ENCODE data around the gene ALLC.

ALLC gene

GRCh38 chr2:3626118-3626811 lies 31.7 kb upstream of the ALLC start:
- H3K9me3 ChIP-seq (ENCODE audit: control insufficient read depth in 2 of 2, low read length in 2 of 2) = no peaks in the 10 kb centered on the region
- no peaks in the 10 kb centered on the region for H3K4me1 ChIP-seq (ENCODE audit: control insufficient read depth in 2 of 2, insufficient read depth in 2 of 2, low read length in 2 of 2)
- no peak overlapping the region for H3K4me3 ChIP-seq (ENCODE audit: low read length in 2 of 2)
- no peaks in the 10 kb centered on the region for H3K36me3 ChIP-seq (ENCODE audit: control insufficient read depth in 2 of 2, insufficient read depth in 2 of 2, low read length in 2 of 2)
- peak overlapping the region; percentile 50 to 70 for H3K27ac ChIP-seq (ENCODE audit: low read depth in 2 of 2, low read length in 2 of 2)
- H3K27me3 ChIP-seq (ENCODE audit: control insufficient read depth in 2 of 2, insufficient read depth in 2 of 2, low read length in 2 of 2) = no peaks in the 10 kb centered on the region
- no peak overlapping the region for H3K9ac ChIP-seq (ENCODE audit: low read depth in 1 of 2, low read length in 2 of 2)

- Histone ChIP-seq H3K9ac (ENCODE audit: low read depth in 1 of 2, low read length in 2 of 2) (no peak overlapping the region), H3K27ac (ENCODE audit: low read depth in 2 of 2, low read length in 2 of 2) (peak overlapping the region in 1 of 2 donors; percentile 48), H3K9me3 (ENCODE audit: control insufficient read depth in 2 of 2, low read length in 2 of 2) (no peaks in the 10 kb centered on the region), H3K4me3 (ENCODE audit: low read length in 2 of 2) (no peak overlapping the region), H3K4me1 (ENCODE audit: control insufficient read depth in 2 of 2, insufficient read depth in 2 of 2, low read length in 2 of 2) (no peaks in the 10 kb centered on the region), H3K36me3 (ENCODE audit: control insufficient read depth in 2 of 2, insufficient read depth in 2 of 2, low read length in 2 of 2) (no peaks in the 10 kb centered on the region), H3K27me3 (ENCODE audit: control insufficient read depth in 2 of 2, insufficient read depth in 2 of 2, low read length in 2 of 2) (no peaks in the 10 kb centered on the region)
Observed at GRCh38 chr2:3626812-3627499, 31.0 kb upstream of the ALLC start.

GRCh38 chr2:3627500-3628100 lies 30.4 kb upstream of the ALLC start:
- Histone ChIP-seq H3K27ac (ENCODE audit: low read depth in 2 of 2, low read length in 2 of 2) (no peak overlapping the region), H3K9ac (ENCODE audit: low read depth in 1 of 2, low read length in 2 of 2) (no peak overlapping the region), H3K4me1 (ENCODE audit: control insufficient read depth in 2 of 2, insufficient read depth in 2 of 2, low read length in 2 of 2) (no peaks in the 10 kb centered on the region), H3K9me3 (ENCODE audit: control insufficient read depth in 2 of 2, low read length in 2 of 2) (no peaks in the 10 kb centered on the region), H3K36me3 (ENCODE audit: control insufficient read depth in 2 of 2, insufficient read depth in 2 of 2, low read length in 2 of 2) (no peaks in the 10 kb centered on the region), H3K4me3 (ENCODE audit: low read length in 2 of 2) (no peak overlapping the region), H3K27me3 (ENCODE audit: control insufficient read depth in 2 of 2, insufficient read depth in 2 of 2, low read length in 2 of 2) (no peaks in the 10 kb centered on the region)

GRCh38 chr2:3628241-3628679 lies 29.7 kb upstream of the ALLC start:
- H3K4me3 ChIP-seq (ENCODE audit: low read length in 2 of 2) = no peak overlapping the region
- no peaks in the 10 kb centered on the region for H3K36me3 ChIP-seq (ENCODE audit: control insufficient read depth in 2 of 2, insufficient read depth in 2 of 2, low read length in 2 of 2)
- no peaks in the 10 kb centered on the region for H3K9me3 ChIP-seq (ENCODE audit: control insufficient read depth in 2 of 2, low read length in 2 of 2)
- H3K27ac ChIP-seq (ENCODE audit: low read depth in 2 of 2, low read length in 2 of 2) = no peak overlapping the region
- no peaks in the 10 kb centered on the region for H3K4me1 ChIP-seq (ENCODE audit: control insufficient read depth in 2 of 2, insufficient read depth in 2 of 2, low read length in 2 of 2)
- no peak overlapping the region for H3K9ac ChIP-seq (ENCODE audit: low read depth in 1 of 2, low read length in 2 of 2)
- H3K27me3 ChIP-seq (ENCODE audit: control insufficient read depth in 2 of 2, insufficient read depth in 2 of 2, low read length in 2 of 2) = no peaks in the 10 kb centered on the region

- Histone ChIP-seq H3K9ac (ENCODE audit: low read depth in 1 of 2, low read length in 2 of 2) (no peak overlapping the region), H3K4me3 (ENCODE audit: low read length in 2 of 2) (no peak overlapping the region), H3K9me3 (ENCODE audit: control insufficient read depth in 2 of 2, low read length in 2 of 2) (no peaks in the 10 kb centered on the region), H3K36me3 (ENCODE audit: control insufficient read depth in 2 of 2, insufficient read depth in 2 of 2, low read length in 2 of 2) (no peaks in the 10 kb centered on the region), H3K27ac (ENCODE audit: low read depth in 2 of 2, low read length in 2 of 2) (no peak overlapping the region), H3K27me3 (ENCODE audit: control insufficient read depth in 2 of 2, insufficient read depth in 2 of 2, low read length in 2 of 2) (no peaks in the 10 kb centered on the region), H3K4me1 (ENCODE audit: control insufficient read depth in 2 of 2, insufficient read depth in 2 of 2, low read length in 2 of 2) (no peaks in the 10 kb centered on the region)
Observed at GRCh38 chr2:3628800-3629199, 29.2 kb upstream of the ALLC start.

- no peaks in the 10 kb centered on the region for H3K9me3 ChIP-seq (ENCODE audit: control insufficient read depth in 2 of 2, low read length in 2 of 2)
- no peaks in the 10 kb centered on the region for H3K4me1 ChIP-seq (ENCODE audit: control insufficient read depth in 2 of 2, insufficient read depth in 2 of 2, low read length in 2 of 2)
- H3K4me3 ChIP-seq (ENCODE audit: low read length in 2 of 2) = no peak overlapping the region
- H3K27ac ChIP-seq (ENCODE audit: low read depth in 2 of 2, low read length in 2 of 2) = no peak overlapping the region
- H3K36me3 ChIP-seq (ENCODE audit: control insufficient read depth in 2 of 2, insufficient read depth in 2 of 2, low read length in 2 of 2) = no peaks in the 10 kb centered on the region
- no peaks in the 10 kb centered on the region for H3K27me3 ChIP-seq (ENCODE audit: control insufficient read depth in 2 of 2, insufficient read depth in 2 of 2, low read length in 2 of 2)
- H3K9ac ChIP-seq (ENCODE audit: low read depth in 1 of 2, low read length in 2 of 2) = no peak overlapping the region
Observed at GRCh38 chr2:3630631-3631030, 27.4 kb upstream of the ALLC start.

GRCh38 chr2:3631161-3631850 lies 26.7 kb upstream of the ALLC start:
- Histone ChIP-seq H3K36me3 (ENCODE audit: control insufficient read depth in 2 of 2, insufficient read depth in 2 of 2, low read length in 2 of 2) (no peaks in the 10 kb centered on the region), H3K9me3 (ENCODE audit: control insufficient read depth in 2 of 2, low read length in 2 of 2) (no peaks in the 10 kb centered on the region), H3K27me3 (ENCODE audit: control insufficient read depth in 2 of 2, insufficient read depth in 2 of 2, low read length in 2 of 2) (no peaks in the 10 kb centered on the region), H3K9ac (ENCODE audit: low read depth in 1 of 2, low read length in 2 of 2) (no peak overlapping the region), H3K4me3 (ENCODE audit: low read length in 2 of 2) (no peak overlapping the region), H3K4me1 (ENCODE audit: control insufficient read depth in 2 of 2, insufficient read depth in 2 of 2, low read length in 2 of 2) (no peaks in the 10 kb centered on the region), H3K27ac (ENCODE audit: low read depth in 2 of 2, low read length in 2 of 2) (no peak overlapping the region)

GRCh38 chr2:3631851-3632659 lies 25.9 kb upstream of the ALLC start:
- Histone ChIP-seq H3K27me3 (ENCODE audit: control insufficient read depth in 2 of 2, insufficient read depth in 2 of 2, low read length in 2 of 2) (peaks cover 0 to 3% of the 10 kb centered on the region in 2 donors), H3K9ac (ENCODE audit: low read depth in 1 of 2, low read length in 2 of 2) (no peak overlapping the region), H3K4me1 (ENCODE audit: control insufficient read depth in 2 of 2, insufficient read depth in 2 of 2, low read length in 2 of 2) (no peaks in the 10 kb centered on the region), H3K9me3 (ENCODE audit: control insufficient read depth in 2 of 2, low read length in 2 of 2) (no peaks in the 10 kb centered on the region), H3K36me3 (ENCODE audit: control insufficient read depth in 2 of 2, insufficient read depth in 2 of 2, low read length in 2 of 2) (no peaks in the 10 kb centered on the region), H3K4me3 (ENCODE audit: low read length in 2 of 2) (no peak overlapping the region), H3K27ac (ENCODE audit: low read depth in 2 of 2, low read length in 2 of 2) (no peak overlapping the region)

GRCh38 chr2:3633089-3633981 lies 24.7 kb upstream of the ALLC start:
- Histone ChIP-seq H3K9me3 (ENCODE audit: control insufficient read depth in 2 of 2, low read length in 2 of 2) (no peaks in the 10 kb centered on the region), H3K27me3 (ENCODE audit: control insufficient read depth in 2 of 2, insufficient read depth in 2 of 2, low read length in 2 of 2) (peaks cover 0 to 3% of the 10 kb centered on the region in 2 donors), H3K27ac (ENCODE audit: low read depth in 2 of 2, low read length in 2 of 2) (no peak overlapping the region), H3K36me3 (ENCODE audit: control insufficient read depth in 2 of 2, insufficient read depth in 2 of 2, low read length in 2 of 2) (no peaks in the 10 kb centered on the region), H3K4me3 (ENCODE audit: low read length in 2 of 2) (no peak overlapping the region), H3K4me1 (ENCODE audit: control insufficient read depth in 2 of 2, insufficient read depth in 2 of 2, low read length in 2 of 2) (no peaks in the 10 kb centered on the region), H3K9ac (ENCODE audit: low read depth in 1 of 2, low read length in 2 of 2) (no peak overlapping the region)

Data from mucosa of rectum (tissue), 2 donors.